ENCODE data around the gene DUSP14.
"Not testable (repeated sequence)": the region's sequence is repeated elsewhere in the genome, so short reads cannot be mapped to it uniquely, and the experiment has no call there.

The DUSP14 gene

DNA sequence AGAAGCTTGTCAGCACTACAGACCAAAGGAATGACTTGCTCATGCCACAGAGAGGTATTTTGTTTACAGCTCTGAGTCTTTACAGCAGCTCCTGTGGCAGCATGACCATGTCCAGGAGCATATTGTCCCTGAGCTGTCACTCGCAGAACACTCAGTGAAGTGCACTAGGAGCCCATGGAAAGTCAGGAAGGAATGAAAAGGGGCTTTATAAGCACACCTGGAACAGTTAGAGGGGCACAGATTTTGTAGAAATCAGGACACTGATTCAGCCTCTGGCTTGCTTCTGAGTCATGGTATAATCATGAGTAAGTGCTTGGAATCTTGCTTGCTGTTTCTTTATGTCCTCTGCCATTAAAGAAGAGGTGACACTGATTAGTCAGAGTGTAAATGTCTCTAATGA, 42.0 kb upstream of the DUSP14 start:
- DNase-seq (ENCODE audit: low read depth in 1 of 2, low spot score in 1 of 2) = no peak
- no peak overlapping the region for H3K27ac ChIP-seq (replicated peaks)
- no peaks in the 10 kb centered on the region for H3K27me3 ChIP-seq (ENCODE audit: insufficient read depth, poor library complexity, severe bottlenecking)
- H3K4me3 ChIP-seq (replicated peaks; ENCODE audit: insufficient read depth, low read length) = no peak overlapping the region
- no peak for TF ChIP-seq CTCF (IDR thresholded peaks at IDR 0.05; ENCODE audit: insufficient read depth, low read length)
- no peak for TF ChIP-seq POLR2AphosphoS5 (IDR thresholded peaks at IDR 0.05; ENCODE audit: low read depth)
- TF ChIP-seq, protein P1, sequence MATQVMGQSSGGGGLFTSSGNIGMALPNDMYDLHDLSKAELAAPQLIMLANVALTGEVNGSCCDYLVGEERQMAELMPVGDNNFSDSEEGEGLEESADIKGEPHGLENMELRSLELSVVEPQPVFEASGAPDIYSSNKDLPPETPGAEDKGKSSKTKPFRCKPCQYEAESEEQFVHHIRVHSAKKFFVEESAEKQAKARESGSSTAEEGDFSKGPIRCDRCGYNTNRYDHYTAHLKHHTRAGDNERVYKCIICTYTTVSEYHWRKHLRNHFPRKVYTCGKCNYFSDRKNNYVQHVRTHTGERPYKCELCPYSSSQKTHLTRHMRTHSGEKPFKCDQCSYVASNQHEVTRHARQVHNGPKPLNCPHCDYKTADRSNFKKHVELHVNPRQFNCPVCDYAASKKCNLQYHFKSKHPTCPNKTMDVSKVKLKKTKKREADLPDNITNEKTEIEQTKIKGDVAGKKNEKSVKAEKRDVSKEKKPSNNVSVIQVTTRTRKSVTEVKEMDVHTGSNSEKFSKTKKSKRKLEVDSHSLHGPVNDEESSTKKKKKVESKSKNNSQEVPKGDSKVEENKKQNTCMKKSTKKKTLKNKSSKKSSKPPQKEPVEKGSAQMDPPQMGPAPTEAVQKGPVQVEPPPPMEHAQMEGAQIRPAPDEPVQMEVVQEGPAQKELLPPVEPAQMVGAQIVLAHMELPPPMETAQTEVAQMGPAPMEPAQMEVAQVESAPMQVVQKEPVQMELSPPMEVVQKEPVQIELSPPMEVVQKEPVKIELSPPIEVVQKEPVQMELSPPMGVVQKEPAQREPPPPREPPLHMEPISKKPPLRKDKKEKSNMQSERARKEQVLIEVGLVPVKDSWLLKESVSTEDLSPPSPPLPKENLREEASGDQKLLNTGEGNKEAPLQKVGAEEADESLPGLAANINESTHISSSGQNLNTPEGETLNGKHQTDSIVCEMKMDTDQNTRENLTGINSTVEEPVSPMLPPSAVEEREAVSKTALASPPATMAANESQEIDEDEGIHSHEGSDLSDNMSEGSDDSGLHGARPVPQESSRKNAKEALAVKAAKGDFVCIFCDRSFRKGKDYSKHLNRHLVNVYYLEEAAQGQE (IDR thresholded peaks at IDR 0.05; ENCODE audit: insufficient replicate concordance, low read depth) = no peak
- no peak for TF ChIP-seq SPI1 (IDR thresholded peaks at IDR 0.05; ENCODE audit: borderline replicate concordance, low read depth)
- TF ChIP-seq GABPA (IDR thresholded peaks at IDR 0.05; ENCODE audit: low read depth) = no peak

- no peak for DNase-seq (ENCODE audit: low read depth in 1 of 2, low spot score in 1 of 2)
These were observed 39.6 kb upstream of the DUSP14 start for GRCh38 chr17:37450112-37450511.

DNA sequence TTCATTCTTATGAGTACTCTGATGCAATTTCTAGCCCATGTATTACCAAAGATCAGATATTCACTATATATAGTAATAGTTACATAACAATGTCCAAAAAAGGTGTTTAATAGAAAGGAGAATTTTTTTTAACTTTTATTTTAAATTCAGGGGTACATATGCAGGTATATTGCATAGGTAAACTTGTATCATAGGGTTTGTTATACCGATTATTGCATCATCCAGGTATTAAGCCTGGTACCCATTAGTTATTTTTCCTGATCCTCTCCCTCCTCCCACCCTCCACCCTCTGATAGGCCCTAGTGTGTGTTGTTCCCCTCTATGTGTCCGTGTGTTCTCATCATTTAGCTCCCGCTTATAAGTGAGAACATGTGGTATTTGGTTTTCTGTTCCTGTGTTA, 31.9 kb upstream of the DUSP14 start:
- H3K27me3 ChIP-seq (ENCODE audit: insufficient read depth, poor library complexity, severe bottlenecking); H3K27ac ChIP-seq (replicated peaks); H3K4me3 ChIP-seq (replicated peaks; ENCODE audit: insufficient read depth, low read length); DNase-seq (ENCODE audit: low read depth in 1 of 2, low spot score in 1 of 2): not testable (repeated sequence)

More at GRCh38 chr17:37450112-37450511, 39.6 kb upstream of the DUSP14 start:
- H3K27me3 ChIP-seq (ENCODE audit: insufficient read depth, poor library complexity, severe bottlenecking) = no peaks in the 10 kb centered on the region
- no peak overlapping the region for H3K27ac ChIP-seq (replicated peaks)
- H3K4me3 ChIP-seq (replicated peaks; ENCODE audit: insufficient read depth, low read length) = no peak overlapping the region
- no peak for TF ChIP-seq POLR2AphosphoS5 (IDR thresholded peaks at IDR 0.05; ENCODE audit: low read depth)
- TF ChIP-seq, protein P1 (IDR thresholded peaks at IDR 0.05; ENCODE audit: insufficient replicate concordance, low read depth) = no peak
- TF ChIP-seq SPI1 (IDR thresholded peaks at IDR 0.05; ENCODE audit: borderline replicate concordance, low read depth) = no peak

GRCh38 chr17:37458805-37459204, 30.9 kb upstream of the DUSP14 start:
- Histone ChIP-seq H3K27ac (replicated peaks) (no peak overlapping the region), H3K4me3 (replicated peaks; ENCODE audit: insufficient read depth, low read length) (no peak overlapping the region), H3K27me3 (ENCODE audit: insufficient read depth, poor library complexity, severe bottlenecking) (no peaks in the 10 kb centered on the region)
- TF ChIP-seq, protein P1 (IDR thresholded peaks at IDR 0.05; ENCODE audit: insufficient replicate concordance, low read depth) = no peak
- TF ChIP-seq POLR2AphosphoS5 (IDR thresholded peaks at IDR 0.05; ENCODE audit: low read depth) = no peak
- no peak for TF ChIP-seq CTCF (IDR thresholded peaks at IDR 0.05; ENCODE audit: insufficient read depth, low read length)
- no peak for TF ChIP-seq GABPA (IDR thresholded peaks at IDR 0.05; ENCODE audit: low read depth)
- TF ChIP-seq SPI1 (IDR thresholded peaks at IDR 0.05; ENCODE audit: borderline replicate concordance, low read depth) = no peak
- no peak for DNase-seq (ENCODE audit: low read depth in 1 of 2, low spot score in 1 of 2)
